GOT3 (cell line): ENCODE measurements around the gene MAP1LC3B2.

Source experiments
- DNase-seq: peaks from one replicate; lab custom pipeline; 2025; ENCODE audit warnings: mixed read lengths; lab: John Stamatoyannopoulos, UW

Gene MAP1LC3B2

GRCh38 chr12:116538076-116538591 is 21.0 kb upstream of the MAP1LC3B2 start:
- DNase-seq, result no peak

- no peak for DNase-seq
Measured at GRCh38 chr12:116538682-116539305, 20.4 kb upstream of the MAP1LC3B2 start.

- no peak for DNase-seq
Measured at GRCh38 chr12:116539361-116539771, 19.8 kb upstream of the MAP1LC3B2 start.

GRCh38 chr12:116539905-116540482 is 19.2 kb upstream of the MAP1LC3B2 start:
- no peak for DNase-seq

GRCh38 chr12:116540622-116541152 is 18.5 kb upstream of the MAP1LC3B2 start:
- DNase-seq, result no peak

GRCh38 chr12:116541547-116542344 is 17.4 kb upstream of the MAP1LC3B2 start:
- DNase-seq, result no peak

GRCh38 chr12:116542345-116542956 is 16.7 kb upstream of the MAP1LC3B2 start:
- DNase-seq, result no peak

- no peak for DNase-seq
Measured at GRCh38 chr12:116544656-116545055, 14.5 kb upstream of the MAP1LC3B2 start.

- no peak for DNase-seq
Measured at GRCh38 chr12:116545144-116545543, 14.0 kb upstream of the MAP1LC3B2 start.

- DNase-seq, result no peak
Measured at GRCh38 chr12:116545936-116546335, 13.2 kb upstream of the MAP1LC3B2 start.

- no peak for DNase-seq
Measured at GRCh38 chr12:116547955-116548501, 11.2 kb upstream of the MAP1LC3B2 start.

GRCh38 chr12:116549993-116550392 is 9.2 kb upstream of the MAP1LC3B2 start:
- DNase-seq, result no peak

- DNase-seq, result no peak
Measured at GRCh38 chr12:116551151-116551550, 8.0 kb upstream of the MAP1LC3B2 start.

- no peak for DNase-seq
Measured at GRCh38 chr12:116551619-116551951, 7.6 kb upstream of the MAP1LC3B2 start.

- DNase-seq, result no peak
Measured at GRCh38 chr12:116551952-116552772, 7.0 kb upstream of the MAP1LC3B2 start.

GRCh38 chr12:116552773-116553373 is 6.3 kb upstream of the MAP1LC3B2 start:
- no peak for DNase-seq

GRCh38 chr12:116556356-116556952 is 2.7 kb upstream of the MAP1LC3B2 start:
- DNase-seq, result no peak

- DNase-seq, result no peak
Measured at GRCh38 chr12:116556964-116557698, 2.0 kb upstream of the MAP1LC3B2 start.

- no peak for DNase-seq
Measured at GRCh38 chr12:116558280-116559161, 660 bp upstream of the MAP1LC3B2 start.
